ENCODE results near the gene KCNK16.
"Not testable (repeated sequence)": the region's sequence is repeated elsewhere in the genome, so short reads cannot be mapped to it uniquely, and the experiment has no call there.

Gene KCNK16

GRCh38 chr6:39304951-39305350, 17.6 kb downstream of the KCNK16 start:
- no peak for DNase-seq

- DNase-seq: no peak
Observed at GRCh38 chr6:39303425-39304153, 18.9 kb downstream of the KCNK16 start.

GRCh38 chr6:39302669-39303424, 19.7 kb downstream of the KCNK16 start:
- peak; percentile 83 for DNase-seq

- DNase-seq: no peak
Observed at GRCh38 chr6:39302011-39302410, 20.5 kb downstream of the KCNK16 start.

GRCh38 chr6:39301606-39302005, 20.9 kb downstream of the KCNK16 start:
- no peak for DNase-seq

- DNase-seq: no peak
Observed at GRCh38 chr6:39300739-39301138, 21.8 kb downstream of the KCNK16 start.

- no peak for DNase-seq
Observed at GRCh38 chr6:39298061-39298460, 24.4 kb downstream of the KCNK16 start.

GRCh38 chr6:39296745-39297640, 25.5 kb downstream of the KCNK16 start:
- peak; percentile 55 for DNase-seq

GRCh38 chr6:39295611-39296011, 26.9 kb downstream of the KCNK16 start:
- DNase-seq: peak; percentile 57

- DNase-seq: no peak
Observed at GRCh38 chr6:39294899-39295298, 27.6 kb downstream of the KCNK16 start.

GRCh38 chr6:39294133-39294532, 28.4 kb downstream of the KCNK16 start:
- DNase-seq: no peak

- no peak for DNase-seq
Observed at GRCh38 chr6:39292637-39293036, 29.9 kb downstream of the KCNK16 start.

GRCh38 chr6:39289490-39289889, 33.0 kb downstream of the KCNK16 start:
- no peak for DNase-seq

GRCh38 chr6:39287601-39288000, 34.9 kb downstream of the KCNK16 start:
- DNase-seq: no peak

GRCh38 chr6:39286596-39286995, 35.9 kb downstream of the KCNK16 start:
- DNase-seq: not testable (repeated sequence)

- DNase-seq: no peak
Observed at GRCh38 chr6:39282774-39283173, 39.7 kb downstream of the KCNK16 start.

- DNase-seq: no peak
Observed at GRCh38 chr6:39281312-39281980, 41.1 kb downstream of the KCNK16 start.

GRCh38 chr6:39280247-39280731, 42.2 kb downstream of the KCNK16 start:
- DNase-seq: no peak

- no peak for DNase-seq
Observed at GRCh38 chr6:39279539-39279938, 43.0 kb downstream of the KCNK16 start.

GRCh38 chr6:39276379-39276995, 46.0 kb downstream of the KCNK16 start:
- DNase-seq: no peak

GRCh38 chr6:39274903-39275302, 47.6 kb downstream of the KCNK16 start:
- no peak for DNase-seq

- no peak for DNase-seq
Observed at GRCh38 chr6:39274471-39274870, 48.0 kb downstream of the KCNK16 start.
